Dermis microvascular lymphatic vessel endothelial cell (primary cell): ENCODE data around the gene DNM3. TPM values are rescaled to one million over a fixed set of nuclear protein-coding genes. Genes with fewer than 3 reads are reported as not detected.

Experiments used
- DNase-seq, 2 donors: peaks; one replicate each; pipeline versions ENCODE4 v3.0.0 to v3.0.0-alpha.2; 2010; ENCODE audit warnings: low read depth in 2 of 2
- total RNA-seq: library from RNA; depleted of rRNA; stranded (reverse); fragments of >200 nt; gene quantifications from 2 replicates; pipeline ENCODE4 v1.2.1, GENCODE V29; 2014

The DNM3 gene
- total RNA-seq, 1 donor from 2014 or later: 0.51 TPM

DNA sequence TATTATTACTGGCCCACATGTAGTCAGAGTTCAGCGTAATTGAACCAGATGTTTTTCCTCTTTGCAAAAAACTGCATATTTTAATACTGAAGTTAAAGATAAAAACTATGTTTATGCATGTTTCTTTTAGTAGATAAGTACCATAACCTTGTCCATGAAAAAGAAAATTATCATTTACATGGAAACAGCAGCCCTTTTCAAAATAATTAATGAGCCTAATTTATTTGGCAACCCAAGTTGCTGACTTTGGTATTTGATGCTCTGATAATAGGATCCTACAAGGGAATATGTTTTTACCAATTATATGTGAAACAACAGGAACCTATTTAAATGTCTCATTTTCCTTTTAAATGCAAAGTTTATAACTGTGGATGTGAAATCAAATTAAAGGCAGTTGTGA, 297.9 kb downstream of the DNM3 start:
- DNase-seq: no peak

DNA sequence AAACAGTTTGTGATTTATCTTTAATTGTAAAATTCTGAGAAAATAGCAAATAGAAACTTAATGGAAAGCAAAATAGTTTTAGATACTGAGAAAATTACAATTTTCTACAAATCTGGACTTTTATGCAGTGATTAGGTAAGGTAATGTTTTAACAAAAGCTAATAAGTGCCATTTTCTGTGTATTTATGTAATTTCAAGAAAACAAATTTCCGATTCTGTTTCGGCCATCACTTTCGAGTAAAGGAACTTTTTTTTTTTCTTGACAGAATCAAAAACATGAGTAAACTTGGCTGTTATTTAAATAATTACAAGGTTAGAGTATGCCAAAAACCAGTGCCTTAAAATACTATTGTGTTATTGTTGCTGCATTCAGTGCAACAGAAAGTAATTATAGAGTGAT, 298.8 kb downstream of the DNM3 start:
- no peak for DNase-seq

DNA sequence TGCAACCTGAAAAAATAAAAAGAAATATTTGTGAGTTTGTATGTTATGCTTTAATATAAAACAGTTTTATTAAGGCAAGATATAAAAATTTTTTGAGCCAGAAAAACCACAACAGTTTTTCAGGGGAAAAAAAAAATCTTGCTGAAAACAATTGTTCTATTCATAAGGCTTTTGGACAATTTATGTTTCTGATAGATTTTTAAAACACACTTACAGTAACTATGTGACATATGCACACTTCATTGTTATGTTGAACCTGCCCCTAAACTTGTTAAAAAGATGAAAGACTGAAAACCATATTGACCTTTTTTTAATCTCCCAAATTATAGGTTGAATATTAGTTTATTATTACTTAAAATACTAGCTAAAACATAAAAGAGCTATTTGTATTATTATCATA, 299.3 kb downstream of the DNM3 start:
- DNase-seq: no peak

DNA sequence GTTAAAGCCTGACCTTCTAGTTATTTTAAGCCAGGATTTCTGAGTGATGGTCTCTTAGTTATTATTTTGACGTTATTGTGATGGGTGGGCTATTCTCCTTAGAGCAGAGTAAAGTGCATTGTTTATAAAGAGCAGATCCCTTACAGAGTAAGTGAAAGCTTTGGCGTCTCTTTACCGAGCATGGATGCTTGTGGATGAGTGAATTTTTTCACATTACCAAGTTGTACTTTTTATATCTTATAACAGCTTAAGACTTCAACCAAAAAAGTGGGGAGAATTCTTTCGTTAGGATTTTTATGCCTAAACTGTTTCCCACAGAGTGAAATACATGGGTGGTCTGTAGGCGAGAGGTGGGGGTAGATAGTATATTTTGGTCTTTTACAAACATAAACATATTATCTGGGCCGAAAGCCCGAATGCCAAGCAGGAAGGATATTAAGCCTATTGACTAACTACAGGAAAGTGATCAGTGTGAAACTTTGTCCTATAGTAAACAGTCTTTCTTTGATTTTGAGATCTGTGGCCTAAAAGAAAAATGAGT, 300.1 kb downstream of the DNM3 start:
- DNase-seq: peak in 1 of 2 donors; percentile 40

DNA sequence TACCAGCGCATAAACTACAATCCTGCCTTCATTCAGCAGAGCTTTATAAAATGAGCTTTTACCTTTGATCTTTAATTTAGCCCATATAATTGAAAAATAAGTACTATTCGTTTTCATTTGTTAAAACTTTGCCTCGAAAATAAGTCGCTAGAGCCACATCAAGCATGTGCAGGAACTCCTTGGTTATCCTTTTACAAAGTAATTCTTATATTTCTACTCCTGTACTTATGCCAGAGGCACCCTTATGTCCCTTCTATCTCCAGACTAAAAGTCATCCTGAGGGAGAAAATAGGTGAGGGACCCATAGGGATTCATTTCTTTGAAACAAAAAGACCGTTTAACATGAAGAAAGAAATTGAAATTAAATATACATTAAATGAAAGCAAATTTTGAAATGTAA, 301.0 kb downstream of the DNM3 start:
- DNase-seq: no peak

DNA sequence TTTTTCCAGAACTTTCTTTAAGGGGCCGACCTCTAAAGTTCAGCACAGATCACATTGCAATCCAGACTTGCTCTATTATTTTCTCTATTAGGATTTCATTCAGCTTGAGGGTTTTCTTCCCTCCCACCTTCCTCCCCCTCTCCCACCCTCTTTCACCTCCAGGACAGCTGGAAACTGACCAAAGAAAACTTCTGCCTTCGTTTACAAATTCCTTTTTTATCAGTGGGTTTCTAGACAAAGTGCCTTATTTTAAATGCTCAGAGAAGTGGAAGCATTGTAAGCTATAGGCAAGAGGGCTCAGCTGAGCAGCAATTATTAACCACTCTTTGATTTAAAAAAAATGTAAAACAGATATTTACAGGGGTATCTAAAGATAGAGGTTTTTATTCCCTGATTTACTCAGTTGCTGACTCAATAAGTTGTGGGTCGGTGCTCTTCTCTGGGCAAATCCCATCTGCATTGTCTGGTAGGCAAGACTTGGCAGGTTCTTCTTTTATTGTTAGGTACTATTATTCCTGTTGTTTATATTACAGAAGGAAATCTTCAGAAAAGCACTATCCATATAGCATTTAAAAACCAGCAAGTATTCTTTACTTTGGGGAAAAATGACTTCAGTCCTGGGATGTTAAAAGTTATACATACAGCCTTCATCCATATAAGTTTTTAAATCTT, 302.2 kb downstream of the DNM3 start:
- DNase-seq: peak in 1 of 2 donors; percentile 76

DNA sequence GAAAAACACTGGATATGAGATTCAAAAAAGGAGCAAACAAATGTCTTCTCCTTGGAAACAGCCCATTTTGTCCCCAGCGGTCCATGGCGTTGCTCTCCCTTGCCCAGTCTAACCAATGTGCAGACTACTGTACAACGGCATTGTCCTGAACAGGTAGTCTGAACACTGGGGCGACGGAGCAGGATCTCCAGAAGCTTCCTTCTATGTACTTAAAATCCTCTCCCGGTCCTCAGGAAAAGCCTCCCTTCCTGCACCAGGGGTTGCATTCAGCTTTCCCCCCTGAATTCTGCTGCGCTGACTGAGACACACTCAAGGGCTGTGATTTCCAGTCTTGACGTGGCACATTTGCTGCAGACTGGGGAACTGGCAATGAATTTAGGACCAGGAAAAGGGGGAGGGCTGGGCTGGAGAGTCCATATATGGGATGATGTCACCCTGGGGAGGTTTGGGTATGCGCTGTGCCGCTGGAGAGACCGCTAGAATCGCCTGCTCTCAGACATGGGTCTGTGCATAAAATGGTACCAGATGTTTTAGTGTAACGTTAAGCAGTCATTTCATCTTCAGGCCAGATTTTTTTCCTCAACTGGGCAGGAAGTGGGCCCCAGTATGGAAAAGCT, 303.3 kb downstream of the DNM3 start:
- DNase-seq: peak in 1 of 2 donors; percentile 55

DNA sequence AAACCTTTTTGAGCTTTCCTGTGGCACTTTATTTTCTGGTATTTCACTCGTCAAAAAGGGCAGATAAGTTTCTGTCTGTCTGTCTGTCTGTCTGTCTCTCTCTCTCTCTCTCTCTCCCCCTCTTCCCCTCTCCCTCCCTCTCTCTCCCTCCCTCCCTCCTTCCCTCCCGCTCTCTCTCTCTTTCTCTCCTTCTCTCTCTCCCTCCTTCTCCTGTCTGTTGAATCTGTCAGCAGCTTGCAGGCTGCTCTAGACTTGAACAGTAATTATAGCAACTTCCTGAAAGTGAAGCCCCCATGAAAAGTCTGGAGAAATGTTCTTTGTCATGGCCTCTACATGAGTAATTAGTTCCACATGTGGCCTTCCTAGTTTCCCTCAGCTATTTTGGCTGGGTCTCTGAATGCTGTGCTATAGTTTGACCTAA, 303.9 kb downstream of the DNM3 start:
- peak in 1 of 2 donors; percentile 24 for DNase-seq

DNA sequence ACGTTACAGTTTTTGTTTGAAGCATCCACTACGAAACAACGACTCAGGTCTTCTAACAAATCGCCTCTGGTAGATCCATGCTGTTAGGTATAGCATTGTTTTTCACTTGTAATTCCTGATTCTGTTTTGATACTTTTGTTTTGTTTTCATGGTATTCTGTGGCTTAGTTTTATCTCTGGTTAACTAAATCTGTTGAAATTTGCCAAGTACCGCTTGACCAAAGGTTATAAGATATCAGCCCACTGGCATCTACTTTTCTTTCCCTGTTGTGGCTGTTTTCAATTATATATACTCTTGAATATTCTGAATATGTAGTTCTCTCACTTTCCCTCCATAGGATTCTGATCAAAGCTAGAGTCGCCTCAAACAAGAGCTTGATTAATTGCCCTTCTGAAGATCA, 304.4 kb downstream of the DNM3 start:
- no peak for DNase-seq

DNA sequence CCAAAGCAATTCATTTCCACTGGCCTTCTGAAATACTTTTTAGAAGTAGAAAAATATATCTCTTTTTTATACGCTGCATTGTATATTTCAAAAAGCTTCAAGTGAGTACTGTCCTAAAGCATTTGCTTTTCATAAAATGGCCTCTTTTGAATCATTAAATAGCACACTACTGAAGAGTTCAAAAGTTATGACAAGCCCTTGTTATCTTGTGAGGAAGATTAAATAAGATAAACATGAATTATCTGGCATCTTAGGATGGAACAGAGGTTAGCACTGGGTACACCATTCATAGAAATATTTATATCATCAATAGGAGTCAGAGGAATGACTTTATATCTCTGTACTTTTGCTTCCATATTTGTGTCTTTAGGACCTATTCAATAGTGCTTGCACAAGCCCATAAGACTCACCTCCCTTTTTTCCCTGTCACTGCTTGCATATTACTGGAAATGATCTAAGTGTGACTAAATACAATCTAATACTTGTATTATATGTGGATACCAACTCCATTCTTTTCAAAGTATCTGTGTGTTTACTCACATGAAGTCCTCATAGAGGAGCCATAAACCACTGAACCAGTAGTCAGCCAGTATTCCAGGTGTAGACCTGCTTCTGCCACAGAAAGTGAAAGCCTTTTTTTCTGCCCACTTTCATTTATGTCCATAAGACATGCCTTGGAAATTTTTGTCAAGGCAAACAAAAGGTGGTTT, 305.0 kb downstream of the DNM3 start:
- DNase-seq: no peak

DNA sequence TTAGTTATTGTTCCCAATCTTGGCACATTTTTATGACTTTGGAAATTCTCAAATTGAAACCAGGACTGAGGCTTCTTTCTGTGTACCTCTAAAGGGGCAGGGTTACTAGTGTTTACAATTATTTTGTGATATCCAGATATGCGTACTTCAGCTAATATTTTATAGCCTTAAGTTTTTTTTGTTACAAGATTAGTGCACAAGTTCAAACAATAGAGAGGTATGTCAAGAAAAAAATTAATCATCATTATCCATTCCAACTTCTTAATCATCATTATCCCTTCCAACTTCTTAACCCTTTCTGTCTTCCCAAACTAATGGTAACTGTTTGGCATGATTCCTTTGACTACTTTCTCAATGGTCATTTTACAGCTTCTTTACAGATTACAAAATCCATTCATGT, 306.2 kb downstream of the DNM3 start:
- no peak for DNase-seq

DNA sequence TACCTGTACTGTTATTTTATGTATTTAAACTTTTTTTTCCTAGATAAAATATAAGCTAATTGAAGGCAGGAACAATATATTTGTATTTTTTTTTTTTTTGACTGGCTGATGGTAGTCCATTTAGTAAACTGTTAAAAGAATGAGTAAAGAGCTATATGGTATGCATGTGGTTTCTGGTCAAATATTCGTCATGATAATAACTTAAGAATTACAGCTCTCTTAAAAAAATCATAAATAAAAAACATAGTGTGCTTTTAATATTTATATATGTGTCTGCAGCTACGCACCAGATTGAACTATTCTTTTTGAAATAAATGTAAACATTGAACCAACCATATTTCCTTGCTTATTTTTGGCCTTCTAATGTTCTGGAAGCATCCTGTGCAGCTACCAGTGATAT, 306.9 kb downstream of the DNM3 start:
- DNase-seq: no peak

DNA sequence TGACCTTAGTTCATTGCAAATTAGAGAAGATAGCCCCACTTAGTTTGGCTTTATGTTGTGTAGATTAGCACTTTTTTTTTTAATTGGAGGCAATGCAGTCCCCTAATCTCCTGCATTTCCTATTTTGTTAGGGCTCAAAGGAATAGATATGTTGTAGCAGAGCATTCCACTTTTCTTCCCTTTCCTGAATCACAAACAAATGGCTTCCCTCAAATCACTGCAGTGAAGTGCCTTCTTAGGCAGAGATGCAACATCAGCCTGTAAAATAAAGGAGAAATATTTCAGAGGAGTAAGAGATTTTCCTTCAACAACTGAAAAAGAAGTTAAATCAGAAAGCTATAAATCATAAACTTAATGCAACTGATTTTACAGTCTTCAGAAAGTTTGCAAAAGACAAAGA, 307.4 kb downstream of the DNM3 start:
- no peak for DNase-seq

DNA sequence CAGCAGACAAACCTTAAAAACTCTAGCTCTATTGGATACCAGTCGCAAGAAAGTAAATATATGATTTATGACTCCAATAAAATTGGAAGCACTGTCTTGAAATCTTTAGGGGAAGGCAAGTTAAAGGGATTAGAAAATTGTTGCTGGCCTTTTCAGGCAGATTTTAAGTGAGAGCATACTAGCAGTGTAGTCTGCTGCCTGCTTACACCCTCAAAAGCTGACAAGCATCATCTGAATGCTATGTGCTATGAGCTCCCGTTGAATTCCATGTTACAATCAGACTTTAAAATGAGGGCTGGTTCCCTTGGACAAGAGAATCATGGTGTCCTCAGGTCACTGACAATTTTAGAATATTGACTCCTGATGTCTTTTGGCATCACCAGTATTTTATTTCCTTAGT, 308.0 kb downstream of the DNM3 start:
- no peak for DNase-seq

DNA sequence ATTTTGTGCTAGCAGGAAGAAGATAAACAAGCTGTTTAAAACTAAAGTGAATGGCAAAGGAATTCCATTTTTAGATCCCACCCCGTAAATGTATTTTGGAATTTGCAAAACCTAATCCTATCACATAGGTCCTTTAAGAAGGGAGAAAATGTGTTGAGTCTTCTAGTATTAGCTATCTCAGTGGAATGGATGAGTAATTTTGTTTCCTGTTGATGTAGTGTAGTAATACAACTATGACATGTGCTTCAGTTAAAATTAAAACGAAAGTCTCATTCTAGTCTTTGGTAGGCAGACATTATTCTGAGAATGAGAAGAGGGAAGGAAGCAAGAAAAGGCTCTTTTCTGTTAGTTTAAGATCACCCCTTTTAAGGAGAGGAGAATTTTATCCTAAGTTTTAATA, 313.3 kb downstream of the DNM3 start:
- peak; percentile 59 to 73 for DNase-seq

DNA sequence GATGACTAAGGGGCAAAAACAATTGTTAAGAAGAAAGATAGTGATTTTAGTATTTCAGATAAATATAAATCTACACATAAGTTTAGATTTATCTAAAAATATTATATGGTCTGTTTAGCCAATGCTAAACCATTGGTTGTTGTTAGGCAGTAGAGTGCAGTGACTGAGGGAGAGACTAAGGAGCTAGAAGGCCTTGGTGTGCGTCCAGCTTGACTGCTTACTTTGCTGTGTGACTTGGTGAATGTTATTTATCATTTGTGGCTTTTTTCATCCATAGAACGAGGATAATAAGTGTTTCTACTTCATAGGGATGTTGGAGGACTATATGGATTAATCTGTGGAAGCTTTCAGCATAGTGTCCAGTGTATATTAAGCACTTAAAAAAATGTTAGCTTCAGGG, 314.5 kb downstream of the DNM3 start:
- no peak for DNase-seq

DNA sequence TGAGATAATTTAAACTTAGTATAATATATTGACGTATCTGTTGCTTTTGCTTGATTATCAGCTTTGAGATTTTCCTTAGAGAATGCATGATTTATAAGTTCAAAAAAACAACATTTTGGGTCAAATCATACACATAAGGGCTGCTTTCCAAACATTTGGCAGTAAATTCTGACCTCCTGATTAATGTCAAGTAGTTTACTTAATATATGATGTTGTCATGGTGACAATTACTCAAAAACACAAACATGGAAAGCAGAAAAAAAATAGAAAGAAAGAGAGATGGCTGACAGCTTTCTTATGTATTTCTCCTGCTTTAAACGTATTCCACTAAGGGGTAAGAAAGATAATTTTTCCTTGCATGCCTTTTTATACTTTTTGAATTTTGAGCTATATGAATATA, 320.9 kb downstream of the DNM3 start:
- no peak for DNase-seq

DNA sequence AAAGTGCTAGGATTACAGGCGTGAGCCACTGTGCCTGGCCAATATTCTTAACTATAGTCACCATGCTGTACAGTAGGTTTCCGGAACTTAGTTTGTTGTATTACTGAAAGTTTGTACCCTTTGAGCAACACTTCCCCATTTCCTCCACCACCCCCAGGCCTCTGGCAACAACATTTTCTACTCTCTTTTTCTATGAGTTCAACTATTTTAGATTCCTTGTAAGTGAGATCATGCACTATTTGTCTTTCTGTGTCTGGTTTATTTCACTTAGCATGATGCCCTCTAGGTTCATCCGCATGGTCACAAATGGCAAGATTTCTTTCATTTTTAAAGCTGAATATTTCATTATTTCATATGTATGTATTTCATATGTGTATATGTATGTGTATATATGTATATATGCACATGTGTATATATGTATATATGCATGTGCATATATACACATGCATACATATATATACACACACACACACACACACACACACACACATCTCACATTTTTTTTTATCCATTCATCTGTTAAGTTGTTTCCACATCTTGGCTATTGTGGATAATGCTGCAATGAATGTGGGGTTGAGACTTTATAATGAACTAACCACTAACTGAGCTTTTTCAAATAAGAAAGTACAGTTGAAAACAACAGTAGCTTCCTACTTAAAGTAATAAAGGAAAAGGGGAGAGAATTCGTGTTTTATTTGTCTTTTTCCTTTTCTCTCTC, 322.4 kb downstream of the DNM3 start:
- DNase-seq: no peak

DNA sequence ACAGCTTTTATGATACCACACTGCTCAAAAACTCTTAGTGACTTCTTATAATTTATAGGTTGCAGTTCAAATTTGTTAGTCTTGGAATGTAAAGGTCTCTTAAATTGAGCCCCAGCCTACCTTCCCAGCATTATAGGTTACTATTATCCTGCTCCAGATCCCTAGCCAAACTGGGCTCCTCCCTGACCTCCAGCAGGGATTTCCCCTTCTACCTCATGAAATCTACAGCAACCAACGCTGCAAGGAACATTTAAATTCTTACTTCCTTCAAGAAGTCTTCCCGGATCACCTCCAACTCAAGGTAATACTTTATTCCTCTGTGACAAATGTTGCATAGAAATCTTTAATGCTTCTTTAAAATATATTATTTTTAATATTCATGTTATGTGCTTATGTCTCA, 324.1 kb downstream of the DNM3 start:
- DNase-seq: no peak

DNA sequence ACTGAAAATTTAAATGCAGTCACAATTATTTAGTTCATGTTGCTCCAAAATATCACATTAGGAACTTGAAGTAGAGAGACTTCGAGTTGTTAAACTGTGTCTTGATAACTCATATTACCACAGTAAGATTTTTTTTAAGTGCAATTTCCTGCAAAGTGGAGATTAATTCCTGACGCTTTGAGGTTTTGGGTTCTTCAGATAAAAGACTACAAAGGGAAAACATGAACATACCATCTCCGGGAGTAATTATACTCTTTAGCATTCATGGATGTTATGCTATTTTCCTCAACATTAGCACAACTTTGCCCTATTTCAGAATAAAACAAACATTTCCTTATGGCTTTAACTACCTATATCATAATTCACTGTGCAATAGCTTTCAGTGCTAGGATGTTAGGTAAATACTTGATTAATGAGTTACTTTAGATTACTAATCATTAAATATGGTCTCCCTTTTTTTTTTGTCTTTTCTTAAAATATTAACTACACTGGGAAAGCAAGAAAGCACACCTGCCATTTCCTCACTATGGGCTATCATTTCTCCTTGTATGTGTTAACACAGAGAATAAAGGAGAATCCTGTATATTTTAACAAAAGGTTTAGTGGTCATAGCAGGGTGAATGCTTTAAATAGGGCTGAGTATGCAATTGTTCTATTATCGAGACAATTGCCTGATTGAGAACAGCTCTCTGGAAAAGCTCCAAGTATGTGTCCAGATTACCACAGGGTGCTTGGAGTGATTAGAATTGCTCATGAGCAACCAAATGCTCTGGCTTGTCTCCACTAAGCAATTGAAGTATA, 326.7 kb downstream of the DNM3 start:
- no peak for DNase-seq

DNA sequence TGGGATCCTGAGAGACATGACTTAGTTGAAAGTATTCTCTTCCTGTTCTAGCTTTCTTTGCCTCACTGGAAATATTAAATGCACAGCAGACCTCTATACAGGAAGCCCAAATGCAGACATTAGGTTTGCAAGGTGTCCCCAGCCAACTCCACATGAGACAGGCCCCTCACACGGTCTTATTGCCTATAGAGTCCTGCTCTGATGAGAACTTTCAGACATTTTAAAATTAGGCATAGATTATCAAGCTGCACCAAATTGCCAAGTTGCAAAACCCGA, 327.2 kb downstream of the DNM3 start:
- no peak for DNase-seq
